ENCODE results near the gene LSAMP.

LSAMP gene

DNA sequence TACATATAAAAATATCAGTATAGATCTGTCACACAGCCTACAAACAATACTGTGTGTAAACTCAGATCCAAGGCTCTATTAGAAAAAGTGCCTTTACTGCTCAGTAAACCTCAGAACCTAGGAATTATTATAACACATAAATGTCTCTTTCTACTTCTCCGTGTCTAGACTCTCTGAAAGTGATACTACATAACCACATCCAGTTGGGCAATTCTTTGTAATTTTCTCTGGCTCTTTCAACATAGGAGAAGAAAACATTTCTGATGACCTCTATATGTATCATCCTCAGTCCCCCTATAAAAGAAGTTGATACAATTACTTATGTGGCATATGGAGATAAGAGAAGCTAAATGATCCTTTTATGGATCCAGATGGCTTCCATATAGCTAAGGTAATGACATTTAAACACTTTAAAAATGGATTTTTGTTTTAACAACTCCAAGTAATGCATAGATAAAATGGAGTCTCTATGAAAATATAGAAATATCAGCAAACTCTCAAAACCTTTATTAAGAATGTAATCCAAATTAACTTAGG lies 104.5 kb downstream of the LSAMP start:
- Histone ChIP-seq H3K9ac (ENCODE audit: low read length) (no peak overlapping the region), H2AFZ (ENCODE audit: low read depth, low read length, severe bottlenecking) (no peak overlapping the region), H3K4me3 (ENCODE audit: insufficient read depth, low read length, poor library complexity, severe bottlenecking) (no peak overlapping the region), H3K4me2 (ENCODE audit: low read depth, low read length, poor library complexity, severe bottlenecking) (no peak overlapping the region), H3K27me3 (ENCODE audit: low read length) (no peaks in the 10 kb centered on the region), H3K9me3 (ENCODE audit: insufficient read depth, low read length) (no peaks in the 10 kb centered on the region), H3K36me3 (ENCODE audit: low read length) (no peaks in the 10 kb centered on the region), H3F3A (ENCODE audit: insufficient read depth) (no peaks in the 10 kb centered on the region), H4K20me1 (ENCODE audit: low read depth, low read length) (no peaks in the 10 kb centered on the region), H3K27ac (ENCODE audit: low read depth, low read length) (no peak overlapping the region), H3K79me2 (ENCODE audit: insufficient read depth, low read length) (no peaks in the 10 kb centered on the region), H3K9me2 (replicated peaks; ENCODE audit: insufficient read depth, low read length) (no peaks in the 10 kb centered on the region; the same call in none of the 2 replicates)
- TF ChIP-seq, protein P1, sequence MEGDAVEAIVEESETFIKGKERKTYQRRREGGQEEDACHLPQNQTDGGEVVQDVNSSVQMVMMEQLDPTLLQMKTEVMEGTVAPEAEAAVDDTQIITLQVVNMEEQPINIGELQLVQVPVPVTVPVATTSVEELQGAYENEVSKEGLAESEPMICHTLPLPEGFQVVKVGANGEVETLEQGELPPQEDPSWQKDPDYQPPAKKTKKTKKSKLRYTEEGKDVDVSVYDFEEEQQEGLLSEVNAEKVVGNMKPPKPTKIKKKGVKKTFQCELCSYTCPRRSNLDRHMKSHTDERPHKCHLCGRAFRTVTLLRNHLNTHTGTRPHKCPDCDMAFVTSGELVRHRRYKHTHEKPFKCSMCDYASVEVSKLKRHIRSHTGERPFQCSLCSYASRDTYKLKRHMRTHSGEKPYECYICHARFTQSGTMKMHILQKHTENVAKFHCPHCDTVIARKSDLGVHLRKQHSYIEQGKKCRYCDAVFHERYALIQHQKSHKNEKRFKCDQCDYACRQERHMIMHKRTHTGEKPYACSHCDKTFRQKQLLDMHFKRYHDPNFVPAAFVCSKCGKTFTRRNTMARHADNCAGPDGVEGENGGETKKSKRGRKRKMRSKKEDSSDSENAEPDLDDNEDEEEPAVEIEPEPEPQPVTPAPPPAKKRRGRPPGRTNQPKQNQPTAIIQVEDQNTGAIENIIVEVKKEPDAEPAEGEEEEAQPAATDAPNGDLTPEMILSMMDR (IDR thresholded peaks at IDR 0.05; ENCODE audit: insufficient read depth, low read length, poor library complexity, severe bottlenecking), result no peak
- no peak for TF ChIP-seq EZH2phosphoT487 (conservative IDR thresholded peaks at IDR 0.05; ENCODE audit: low read length)

DNA sequence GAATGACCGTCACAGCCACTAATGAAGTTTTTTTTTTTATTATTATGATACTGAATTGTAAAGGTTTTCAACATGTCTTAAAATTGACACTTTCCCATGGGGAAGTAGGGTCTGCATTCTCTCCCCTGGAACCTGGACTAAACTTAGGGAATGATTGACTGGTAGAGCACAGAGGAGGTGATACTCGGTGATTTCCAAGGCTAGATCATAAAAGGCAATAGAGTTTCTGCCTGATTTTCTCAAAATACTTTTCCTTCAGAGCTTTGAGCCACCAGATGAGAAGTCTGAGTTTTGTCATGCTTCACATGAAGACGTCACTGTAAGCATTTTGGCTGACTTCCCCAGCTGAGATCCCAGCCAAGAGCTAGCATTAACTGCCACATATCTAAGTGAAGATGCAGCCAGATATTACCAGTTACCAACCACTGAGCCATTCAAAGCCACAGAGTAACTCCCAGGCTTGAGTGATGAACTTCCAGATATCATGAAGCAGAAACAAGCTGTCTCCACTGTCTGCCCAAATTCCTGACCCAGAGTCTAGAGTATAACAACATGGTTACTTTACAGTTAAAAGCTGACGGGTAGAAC lies 105.8 kb downstream of the LSAMP start:
- TF ChIP-seq EZH2phosphoT487 (conservative IDR thresholded peaks at IDR 0.05; ENCODE audit: low read length), result no peak
- TF ChIP-seq, protein P1 (IDR thresholded peaks at IDR 0.05; ENCODE audit: insufficient read depth, low read length, poor library complexity, severe bottlenecking), result no peak
- no peak overlapping the region for H3K4me2 ChIP-seq (ENCODE audit: low read depth, low read length, poor library complexity, severe bottlenecking)

DNA sequence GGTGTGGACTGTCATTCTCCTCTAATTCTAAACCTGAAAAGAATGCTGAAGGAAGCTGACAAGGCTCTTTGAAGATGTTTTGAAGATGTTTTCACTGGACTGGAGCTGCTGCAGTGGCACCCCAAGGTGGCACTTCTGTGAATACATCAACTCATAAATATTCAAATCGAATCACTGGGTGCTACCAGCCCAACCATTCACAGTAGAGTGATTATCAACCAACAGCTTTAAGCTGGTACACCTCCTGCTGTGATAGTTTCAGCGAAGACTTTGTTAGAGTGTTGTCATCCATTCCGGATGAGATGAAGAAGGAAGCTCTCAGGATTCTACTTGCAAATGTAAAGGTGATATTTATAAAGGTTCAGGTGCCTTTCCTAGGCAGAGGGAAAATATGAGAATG lies 106.6 kb downstream of the LSAMP start:
- no peak overlapping the region for H3K27ac ChIP-seq (ENCODE audit: low read depth, low read length)
- H3K9ac ChIP-seq (ENCODE audit: low read length), result no peak overlapping the region
- TF ChIP-seq, protein P1 (IDR thresholded peaks at IDR 0.05; ENCODE audit: insufficient read depth, low read length, poor library complexity, severe bottlenecking), result no peak
- TF ChIP-seq EZH2phosphoT487 (conservative IDR thresholded peaks at IDR 0.05; ENCODE audit: low read length), result no peak
- no peak overlapping the region for H2AFZ ChIP-seq (ENCODE audit: low read depth, low read length, severe bottlenecking)
- H3K36me3 ChIP-seq (ENCODE audit: low read length), result no peaks in the 10 kb centered on the region
- no peaks in the 10 kb centered on the region for H3K9me3 ChIP-seq (ENCODE audit: insufficient read depth, low read length)
- H4K20me1 ChIP-seq (ENCODE audit: low read depth, low read length), result no peaks in the 10 kb centered on the region
- H3F3A ChIP-seq (ENCODE audit: insufficient read depth), result no peaks in the 10 kb centered on the region
- H3K4me3 ChIP-seq (ENCODE audit: insufficient read depth, low read length, poor library complexity, severe bottlenecking), result no peak overlapping the region
- no peaks in the 10 kb centered on the region for H3K27me3 ChIP-seq (ENCODE audit: low read length)
- no peaks in the 10 kb centered on the region for H3K79me2 ChIP-seq (ENCODE audit: insufficient read depth, low read length)
- no peak overlapping the region for H3K4me2 ChIP-seq (ENCODE audit: low read depth, low read length, poor library complexity, severe bottlenecking)
- H3K9me2 ChIP-seq (replicated peaks; ENCODE audit: insufficient read depth, low read length), result no peaks in the 10 kb centered on the region; the same call in none of the 2 replicates

More for the DNA sequence above, 105.8 kb downstream of the LSAMP start:
- Histone ChIP-seq H3K9ac (ENCODE audit: low read length) (no peak overlapping the region), H3F3A (ENCODE audit: insufficient read depth) (no peaks in the 10 kb centered on the region), H3K4me3 (ENCODE audit: insufficient read depth, low read length, poor library complexity, severe bottlenecking) (no peak overlapping the region), H3K79me2 (ENCODE audit: insufficient read depth, low read length) (no peaks in the 10 kb centered on the region), H3K27me3 (ENCODE audit: low read length) (no peaks in the 10 kb centered on the region), H3K36me3 (ENCODE audit: low read length) (no peaks in the 10 kb centered on the region), H3K9me3 (ENCODE audit: insufficient read depth, low read length) (no peaks in the 10 kb centered on the region), H2AFZ (ENCODE audit: low read depth, low read length, severe bottlenecking) (no peak overlapping the region), H3K27ac (ENCODE audit: low read depth, low read length) (no peak overlapping the region), H3K9me2 (replicated peaks; ENCODE audit: insufficient read depth, low read length) (no peaks in the 10 kb centered on the region; the same call in none of the 2 replicates), H4K20me1 (ENCODE audit: low read depth, low read length) (no peaks in the 10 kb centered on the region)
